Peyer's patch (tissue), 4 donors: ENCODE data around the gene GSC2.

Experiments used
- POLR2A ChIP-seq, 2 donors: fragments of 450-650 bp; IDR thresholded peaks; one replicate each; pipeline ENCODE4 v1.5.1; 2017; ENCODE audit warnings: antibody characterized with exemption in 2 of 2, mild to moderate bottlenecking in 2 of 2, moderate library complexity in 2 of 2
- TF ChIP-seq, protein P1 (sequence below), 6 experiments: fragments of 450-650 bp in 4 of 6; fragments of 200-600 bp in 2 of 6; sonication (generic) in 1 of 6; IDR thresholded peaks; one replicate each; pipeline ENCODE4 v1.5.1; 2017 to 2019; ENCODE audit warnings: antibody characterized with exemption in 6 of 6, mild to moderate bottlenecking in 3 of 6, moderate library complexity in 1 of 6

DNA sequence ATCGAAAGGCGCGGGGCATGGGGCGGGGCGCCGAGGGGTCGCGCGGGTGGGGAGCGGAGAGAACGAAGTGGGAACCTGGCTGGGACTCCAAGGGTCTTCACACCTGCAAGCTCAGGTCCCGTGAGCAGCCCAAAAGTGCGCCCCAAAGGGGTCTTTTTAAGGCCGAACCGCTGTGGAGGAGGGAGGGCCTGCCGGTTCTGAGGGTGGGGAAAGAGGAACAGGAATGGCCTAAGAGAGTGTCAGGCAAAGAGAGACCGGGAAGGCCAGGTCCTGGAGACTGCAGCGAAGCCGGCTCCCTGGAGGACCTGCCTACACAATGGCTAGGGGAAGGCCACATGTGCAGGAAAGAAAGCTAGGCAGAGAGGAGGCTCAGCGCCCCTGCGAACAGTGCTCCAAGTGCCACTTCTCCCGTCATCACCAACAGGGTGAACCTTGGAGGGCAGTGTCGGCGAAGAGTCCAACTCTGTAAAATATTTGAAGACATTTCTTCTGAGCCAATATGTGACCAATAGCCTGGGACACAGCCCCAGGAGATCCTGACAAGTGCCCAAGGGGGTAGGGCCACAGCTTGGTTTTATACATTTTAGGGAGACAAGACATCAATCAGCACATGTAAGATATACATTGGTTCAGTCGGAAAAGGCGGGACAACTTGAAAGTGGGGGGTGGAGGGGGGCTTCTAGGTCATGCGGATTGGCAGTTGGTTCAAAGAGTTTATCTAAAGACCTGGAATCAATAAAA lies 27.2 kb downstream of the GSC2 start:
- no peak for TF ChIP-seq POLR2A (IDR thresholded peaks at IDR 0.05)
- TF ChIP-seq, protein P1, sequence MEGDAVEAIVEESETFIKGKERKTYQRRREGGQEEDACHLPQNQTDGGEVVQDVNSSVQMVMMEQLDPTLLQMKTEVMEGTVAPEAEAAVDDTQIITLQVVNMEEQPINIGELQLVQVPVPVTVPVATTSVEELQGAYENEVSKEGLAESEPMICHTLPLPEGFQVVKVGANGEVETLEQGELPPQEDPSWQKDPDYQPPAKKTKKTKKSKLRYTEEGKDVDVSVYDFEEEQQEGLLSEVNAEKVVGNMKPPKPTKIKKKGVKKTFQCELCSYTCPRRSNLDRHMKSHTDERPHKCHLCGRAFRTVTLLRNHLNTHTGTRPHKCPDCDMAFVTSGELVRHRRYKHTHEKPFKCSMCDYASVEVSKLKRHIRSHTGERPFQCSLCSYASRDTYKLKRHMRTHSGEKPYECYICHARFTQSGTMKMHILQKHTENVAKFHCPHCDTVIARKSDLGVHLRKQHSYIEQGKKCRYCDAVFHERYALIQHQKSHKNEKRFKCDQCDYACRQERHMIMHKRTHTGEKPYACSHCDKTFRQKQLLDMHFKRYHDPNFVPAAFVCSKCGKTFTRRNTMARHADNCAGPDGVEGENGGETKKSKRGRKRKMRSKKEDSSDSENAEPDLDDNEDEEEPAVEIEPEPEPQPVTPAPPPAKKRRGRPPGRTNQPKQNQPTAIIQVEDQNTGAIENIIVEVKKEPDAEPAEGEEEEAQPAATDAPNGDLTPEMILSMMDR (IDR thresholded peaks at IDR 0.05): no peak
